ENCODE measurements around the gene MXRA7.

DNA sequence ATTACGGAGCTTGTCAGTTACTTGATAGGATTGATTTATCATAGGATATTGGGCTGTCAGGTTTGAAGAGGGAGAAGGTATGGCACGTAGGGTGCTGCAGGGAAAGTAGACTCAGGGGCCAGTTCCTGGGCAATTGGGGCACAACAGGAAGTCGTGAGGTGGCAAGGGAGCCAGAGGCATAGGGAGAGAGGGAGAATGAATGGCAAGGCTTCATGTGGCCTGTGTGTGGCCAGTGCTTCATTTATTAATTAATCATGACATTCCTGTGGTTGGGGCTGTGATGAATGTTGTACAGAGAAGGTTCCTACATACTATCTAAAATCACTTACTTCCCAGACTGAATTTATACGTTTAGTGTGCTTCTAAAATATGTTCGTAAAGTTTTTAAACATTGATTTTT is 46.5 kb upstream of the MXRA7 start:
- TF ChIP-seq POLR2AphosphoS5 (IDR thresholded peaks at IDR 0.05) (no peak), POLR2A (IDR thresholded peaks at IDR 0.05) (no peak), EP300 (IDR thresholded peaks at IDR 0.05) (no peak)
- TF ChIP-seq, protein P1, sequence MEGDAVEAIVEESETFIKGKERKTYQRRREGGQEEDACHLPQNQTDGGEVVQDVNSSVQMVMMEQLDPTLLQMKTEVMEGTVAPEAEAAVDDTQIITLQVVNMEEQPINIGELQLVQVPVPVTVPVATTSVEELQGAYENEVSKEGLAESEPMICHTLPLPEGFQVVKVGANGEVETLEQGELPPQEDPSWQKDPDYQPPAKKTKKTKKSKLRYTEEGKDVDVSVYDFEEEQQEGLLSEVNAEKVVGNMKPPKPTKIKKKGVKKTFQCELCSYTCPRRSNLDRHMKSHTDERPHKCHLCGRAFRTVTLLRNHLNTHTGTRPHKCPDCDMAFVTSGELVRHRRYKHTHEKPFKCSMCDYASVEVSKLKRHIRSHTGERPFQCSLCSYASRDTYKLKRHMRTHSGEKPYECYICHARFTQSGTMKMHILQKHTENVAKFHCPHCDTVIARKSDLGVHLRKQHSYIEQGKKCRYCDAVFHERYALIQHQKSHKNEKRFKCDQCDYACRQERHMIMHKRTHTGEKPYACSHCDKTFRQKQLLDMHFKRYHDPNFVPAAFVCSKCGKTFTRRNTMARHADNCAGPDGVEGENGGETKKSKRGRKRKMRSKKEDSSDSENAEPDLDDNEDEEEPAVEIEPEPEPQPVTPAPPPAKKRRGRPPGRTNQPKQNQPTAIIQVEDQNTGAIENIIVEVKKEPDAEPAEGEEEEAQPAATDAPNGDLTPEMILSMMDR (IDR thresholded peaks at IDR 0.05), result no peak

Data from sigmoid colon (tissue), 4 donors.